Measurements from ENCODE around the gene WWOX.

Gene WWOX

DNA sequence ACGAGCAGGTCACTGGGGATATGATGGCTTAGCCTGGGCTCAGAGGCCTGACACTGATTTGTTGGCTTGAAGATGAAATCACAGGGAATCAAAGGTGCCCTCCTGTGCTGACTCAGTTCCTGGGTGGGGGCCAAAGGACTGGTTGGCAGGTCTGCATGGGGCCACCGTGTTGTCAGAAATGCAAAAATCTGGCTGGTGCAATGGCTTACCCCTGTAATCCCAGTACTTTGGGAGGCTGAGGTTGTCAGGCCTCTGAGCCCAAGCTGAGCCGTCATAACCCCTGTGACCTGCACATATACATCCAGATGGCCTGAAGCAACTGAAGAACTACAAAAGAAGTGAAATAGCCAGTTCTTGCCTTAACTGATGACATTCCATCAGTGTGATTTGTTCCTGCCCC lies 314.2 kb downstream of the WWOX start:
- no peak for DNase-seq

DNA sequence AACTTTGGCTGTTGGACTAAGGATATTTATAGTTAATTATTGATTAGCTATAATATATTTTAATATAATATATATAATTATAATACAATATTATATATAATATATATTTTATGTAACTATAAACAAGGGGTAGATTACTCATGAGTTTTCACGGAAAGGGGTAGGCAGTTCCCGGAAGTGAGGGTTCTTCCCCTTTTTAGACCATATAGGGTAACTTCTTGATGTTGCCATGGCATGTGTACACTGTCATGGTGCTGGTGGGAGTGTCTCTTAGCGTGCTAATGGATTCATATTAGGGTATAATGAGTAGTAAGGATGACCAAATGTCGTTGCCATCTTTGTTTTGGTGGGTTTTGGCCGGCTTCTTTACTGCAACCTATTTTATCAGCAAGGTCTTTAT lies 315.6 kb downstream of the WWOX start:
- no peak for DNase-seq

DNA sequence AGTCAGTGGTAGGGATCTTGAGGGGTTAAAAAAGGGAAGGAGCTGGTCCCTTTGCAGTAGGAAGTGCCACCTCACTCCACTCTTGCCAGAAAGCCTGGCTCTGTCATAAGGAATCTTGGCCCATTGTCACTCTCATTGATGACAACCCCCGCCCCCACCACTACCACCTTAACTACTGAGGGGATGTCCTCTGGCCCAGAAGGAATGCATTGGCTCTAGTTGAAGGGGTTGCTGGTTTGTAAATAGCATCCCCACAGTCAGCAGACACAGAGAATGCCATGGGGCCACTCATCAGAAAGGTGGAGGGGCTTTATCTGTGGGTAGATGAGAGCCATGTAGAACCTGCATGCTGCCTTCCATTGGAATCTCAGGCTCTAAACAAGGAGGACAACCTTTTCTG lies 316.2 kb downstream of the WWOX start:
- DNase-seq: no peak

DNA sequence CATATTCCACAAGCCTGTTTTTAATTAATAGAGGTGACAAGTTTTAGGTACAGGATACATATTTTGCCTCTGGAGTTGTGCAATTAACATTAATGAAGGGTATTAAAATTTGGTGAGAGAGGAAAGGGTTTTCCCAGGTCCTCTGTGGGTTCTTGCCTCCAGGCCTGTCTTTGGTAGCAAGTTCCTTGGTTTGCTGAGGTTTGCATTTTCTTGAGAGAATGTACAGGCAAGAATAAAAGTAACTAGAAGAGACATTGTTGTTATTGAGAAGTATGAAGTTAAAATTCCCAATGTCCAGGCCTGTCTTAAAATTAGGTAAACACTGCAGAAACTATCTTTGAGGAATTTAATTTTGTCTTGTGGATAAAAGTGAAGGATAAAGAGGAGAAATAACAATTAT lies 316.9 kb downstream of the WWOX start:
- no peak for DNase-seq

DNA sequence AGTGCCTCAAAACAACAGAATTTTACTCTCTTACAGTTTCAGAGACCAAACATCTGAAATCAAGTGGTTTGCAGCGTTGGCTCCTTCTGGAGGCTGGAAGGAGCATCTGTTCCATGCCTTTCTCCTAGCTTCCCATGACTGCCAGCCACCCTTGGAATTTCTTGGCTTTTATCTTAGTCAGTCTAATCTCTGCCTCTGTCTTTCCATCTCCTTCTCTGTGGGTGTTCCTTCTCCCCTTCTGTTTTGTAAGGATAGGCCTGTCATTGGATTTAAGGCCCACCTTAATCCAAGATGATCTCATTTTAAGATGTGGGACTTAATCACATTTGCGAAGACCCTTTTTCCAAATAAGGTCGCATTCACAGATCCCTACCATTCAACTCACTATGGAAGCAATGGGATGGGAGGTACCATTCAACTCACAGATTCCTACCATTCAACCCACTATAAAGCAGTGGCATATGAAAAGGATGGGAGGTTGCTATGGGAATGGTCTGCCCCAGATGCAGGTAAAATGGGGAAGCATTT lies 321.8 kb downstream of the WWOX start:
- no peak for DNase-seq

DNA sequence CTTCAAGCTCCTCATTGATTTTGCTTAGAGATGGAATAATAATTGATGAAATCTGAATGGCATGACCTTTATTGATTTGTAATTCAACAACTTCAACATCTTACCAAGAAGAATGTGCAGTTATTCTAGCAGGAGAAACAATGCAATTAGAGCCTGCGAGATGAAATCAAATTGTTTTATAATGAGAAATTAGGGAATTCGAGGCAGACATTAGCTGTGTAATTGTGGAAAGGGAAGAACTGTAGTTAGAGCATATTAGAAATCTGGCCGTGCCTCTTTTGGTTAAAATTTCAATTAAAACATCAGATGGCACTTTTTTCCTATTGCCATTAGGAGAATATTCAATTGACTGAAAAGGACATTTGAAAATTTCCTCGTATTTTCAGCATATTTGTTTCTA lies 325.8 kb downstream of the WWOX start:
- no peak for DNase-seq

DNA sequence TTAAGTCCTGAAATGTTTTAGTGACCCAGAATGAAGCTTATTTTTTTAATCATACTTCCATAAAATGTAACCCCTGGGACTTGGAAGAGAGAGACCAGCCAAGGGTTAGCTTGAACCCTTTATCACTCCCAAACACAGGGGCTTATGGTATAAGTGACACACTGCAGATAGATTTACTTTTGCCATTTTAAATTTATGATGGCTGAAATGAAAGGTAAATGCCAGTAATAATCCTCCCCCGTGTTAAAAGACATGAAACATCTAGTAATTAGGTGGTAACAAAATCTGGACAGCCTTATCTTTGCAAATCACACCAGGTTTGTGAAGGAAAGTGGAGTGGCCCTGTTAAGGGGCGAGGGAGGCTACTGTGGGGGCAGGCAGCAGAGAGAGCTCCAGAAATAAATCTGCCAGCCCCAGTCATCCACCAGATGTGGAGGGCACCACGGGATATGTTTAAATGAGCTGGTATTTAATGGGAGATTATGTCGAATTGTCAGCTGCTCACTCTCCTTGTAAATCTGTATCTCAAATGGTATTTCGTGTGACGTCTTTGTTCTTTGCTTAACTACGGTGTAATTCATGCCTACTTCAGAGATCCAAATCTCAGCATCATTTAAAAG lies 326.5 kb downstream of the WWOX start:
- no peak for DNase-seq

DNA sequence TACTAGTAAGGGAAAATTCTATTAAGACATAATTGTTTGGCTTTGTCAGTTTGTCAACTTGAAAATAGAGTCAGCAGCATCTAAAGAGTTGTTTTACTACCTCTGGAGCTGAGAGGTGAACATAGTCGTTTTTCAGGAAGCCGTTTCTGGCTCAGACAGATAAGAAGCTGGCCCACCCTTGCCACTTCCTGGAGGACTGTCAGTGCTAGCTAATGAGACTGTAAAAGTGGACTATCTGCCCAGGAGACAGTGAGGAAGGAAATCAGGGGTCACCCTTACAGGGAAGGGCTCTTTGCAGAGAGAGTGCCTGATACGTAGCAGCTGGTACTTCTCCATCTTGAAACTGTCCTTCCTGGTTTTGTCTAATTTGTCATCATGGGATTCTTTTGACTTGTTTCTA lies 328.7 kb downstream of the WWOX start:
- no peak for DNase-seq

DNA sequence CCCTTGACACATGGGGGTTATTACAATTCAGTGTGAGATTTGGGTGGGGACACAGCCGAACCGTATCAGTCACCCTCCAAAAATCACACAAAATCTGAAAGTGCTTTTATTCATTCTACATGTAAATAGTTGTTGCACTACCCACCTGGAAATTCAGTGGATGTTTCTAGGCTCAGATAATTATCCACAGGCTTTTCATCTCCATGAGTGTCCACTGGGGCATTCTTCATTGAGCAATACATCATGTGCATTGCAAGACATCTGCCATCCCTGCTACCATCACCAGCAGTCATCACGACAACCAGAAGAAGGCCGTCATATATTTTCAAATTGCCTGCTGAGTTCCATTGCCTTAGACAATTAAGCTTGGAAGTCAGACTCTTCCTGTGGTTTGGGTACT lies 330.8 kb downstream of the WWOX start:
- DNase-seq: no peak

DNA sequence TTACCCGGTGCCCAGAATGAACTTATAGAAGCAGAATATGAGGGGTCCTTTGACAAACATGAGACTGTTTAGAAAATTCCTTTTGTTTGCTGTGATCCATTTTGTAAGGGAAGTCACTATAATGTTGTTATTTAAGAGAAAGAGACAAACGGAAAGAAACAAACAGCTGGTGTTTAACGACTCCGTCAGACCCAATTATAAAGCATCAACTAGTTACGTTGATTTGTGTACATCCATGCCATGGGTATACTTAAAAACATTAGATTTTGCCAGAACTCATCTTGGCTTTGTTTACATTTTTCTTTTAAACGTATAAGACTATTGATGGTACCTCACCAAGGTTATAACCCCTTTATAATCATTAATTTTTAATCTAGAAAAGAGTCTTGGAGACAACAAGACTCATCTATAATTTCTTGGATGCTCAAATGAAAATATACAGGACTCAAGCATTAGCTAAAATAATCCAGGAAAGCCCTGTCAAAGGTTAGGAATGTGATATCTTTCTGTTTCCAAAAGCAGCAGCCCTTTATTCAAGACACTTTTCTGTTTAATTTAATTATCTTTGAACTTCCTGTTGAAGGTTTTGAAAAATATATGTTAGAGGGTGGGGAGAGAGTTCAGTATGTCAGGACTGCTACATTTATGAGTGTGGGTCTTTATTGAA lies 331.7 kb downstream of the WWOX start:
- DNase-seq: no peak

DNA sequence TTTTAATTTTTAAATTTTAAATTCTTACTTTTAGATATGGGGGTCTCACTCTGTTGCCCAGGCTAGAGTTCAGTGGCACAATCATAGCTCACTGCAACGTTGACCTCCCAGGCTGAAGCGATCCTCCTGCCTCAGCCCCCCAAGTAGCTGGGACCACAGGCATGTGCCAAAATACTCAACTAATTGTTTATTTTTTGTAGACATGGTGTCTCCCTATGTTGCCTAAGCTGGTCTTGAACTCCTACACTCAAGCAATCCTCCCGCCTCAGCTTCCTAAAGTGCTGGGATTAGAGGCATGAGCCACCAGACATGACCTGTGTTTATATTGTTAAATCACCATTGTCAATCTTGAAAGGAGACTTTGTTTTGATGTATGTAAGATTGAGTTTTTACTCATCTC lies 332.2 kb downstream of the WWOX start:
- DNase-seq: no peak

DNA sequence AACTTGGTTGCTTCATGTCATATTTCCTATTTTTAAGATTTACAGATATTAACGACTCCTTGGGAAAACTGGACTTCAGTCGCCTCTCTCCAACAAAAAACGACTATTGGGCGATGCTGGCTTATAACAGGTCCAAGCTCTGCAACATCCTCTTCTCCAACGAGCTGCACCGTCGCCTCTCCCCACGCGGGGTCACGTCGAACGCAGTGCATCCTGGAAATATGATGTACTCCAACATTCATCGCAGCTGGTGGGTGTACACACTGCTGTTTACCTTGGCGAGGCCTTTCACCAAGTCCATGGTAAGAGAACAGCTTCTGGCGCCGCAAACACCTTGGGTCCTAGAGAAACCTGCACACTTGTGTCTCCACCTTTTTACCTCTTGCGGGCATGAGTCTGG lies 333.0 kb downstream of the WWOX start:
- DNase-seq: no peak

DNA sequence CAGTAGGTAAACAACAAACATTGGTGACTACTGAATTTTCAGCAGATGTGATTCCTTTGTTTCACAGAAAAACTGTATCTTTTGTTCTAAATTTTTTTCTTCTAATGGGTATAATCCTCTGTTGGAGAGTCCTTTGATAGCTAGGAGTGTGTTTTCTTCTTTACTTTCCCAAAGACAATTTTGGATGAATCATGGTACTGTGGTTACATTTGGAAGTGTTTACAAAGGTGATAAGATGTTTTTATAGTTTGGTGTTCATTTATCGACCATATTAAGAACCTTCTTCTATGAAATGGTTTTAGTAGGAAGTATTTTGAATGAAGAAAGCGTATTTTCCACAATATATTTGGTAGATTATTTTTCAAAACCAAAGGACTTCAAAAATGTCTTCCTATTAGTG lies 333.7 kb downstream of the WWOX start:
- DNase-seq: no peak

DNA sequence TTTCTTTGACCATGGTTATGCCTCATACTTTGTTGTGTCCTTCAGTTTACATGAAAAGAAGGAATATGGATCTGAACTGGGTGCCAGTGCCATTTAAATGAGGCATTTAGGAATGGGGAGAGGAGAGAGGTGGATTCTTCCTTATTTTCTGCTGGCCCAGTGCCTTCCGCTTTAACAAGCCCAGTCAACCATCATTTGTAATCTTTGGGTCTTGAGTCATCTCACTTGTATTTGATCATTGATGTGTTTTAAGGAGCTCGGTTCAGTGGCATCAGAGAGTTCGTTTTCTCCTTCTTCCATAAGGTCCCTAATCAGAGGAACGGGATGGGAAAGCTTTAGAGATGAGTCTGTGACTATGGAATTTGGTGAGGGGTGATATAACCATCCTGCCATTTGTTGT lies 334.9 kb downstream of the WWOX start:
- no peak for DNase-seq

DNA sequence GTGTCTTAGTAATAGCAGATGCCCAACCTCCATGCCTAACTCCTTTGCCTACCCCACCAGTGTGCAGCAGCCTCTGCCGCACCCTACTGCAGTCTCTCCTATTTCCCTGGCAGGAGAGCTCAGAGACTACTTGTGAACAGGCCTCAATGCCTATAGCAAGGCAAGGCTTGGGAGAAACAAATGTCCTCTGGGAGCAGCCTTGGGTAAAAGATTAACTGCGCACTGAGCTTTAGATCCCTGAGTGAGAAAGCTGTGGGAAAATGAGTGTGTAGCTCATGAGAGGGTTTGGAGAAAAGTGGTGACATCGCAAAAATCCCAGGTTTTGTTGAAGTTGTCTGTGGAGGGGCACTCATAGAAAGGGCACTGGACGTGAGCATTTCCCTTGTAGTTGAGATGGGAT lies 335.8 kb downstream of the WWOX start:
- no peak for DNase-seq

DNA sequence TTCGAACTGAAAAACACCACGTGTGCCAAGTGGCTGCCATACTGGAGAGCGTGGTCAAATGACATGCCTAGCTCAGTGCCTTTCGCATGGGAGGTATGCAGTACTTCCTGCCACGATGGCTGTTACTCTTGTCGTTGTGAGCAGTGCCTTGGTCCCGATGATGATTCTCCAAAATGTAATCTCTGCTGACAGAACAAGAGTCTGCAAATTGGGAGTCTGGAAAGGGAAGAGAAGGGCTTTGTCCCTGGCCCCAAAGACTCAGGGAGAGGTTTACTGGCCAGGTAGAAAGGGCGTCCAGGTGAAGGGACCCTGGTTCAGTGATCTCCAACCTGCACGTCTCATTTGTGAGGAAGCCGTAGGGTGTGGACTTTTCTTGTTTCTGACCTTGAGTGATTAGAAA lies 336.6 kb downstream of the WWOX start:
- no peak for DNase-seq

DNA sequence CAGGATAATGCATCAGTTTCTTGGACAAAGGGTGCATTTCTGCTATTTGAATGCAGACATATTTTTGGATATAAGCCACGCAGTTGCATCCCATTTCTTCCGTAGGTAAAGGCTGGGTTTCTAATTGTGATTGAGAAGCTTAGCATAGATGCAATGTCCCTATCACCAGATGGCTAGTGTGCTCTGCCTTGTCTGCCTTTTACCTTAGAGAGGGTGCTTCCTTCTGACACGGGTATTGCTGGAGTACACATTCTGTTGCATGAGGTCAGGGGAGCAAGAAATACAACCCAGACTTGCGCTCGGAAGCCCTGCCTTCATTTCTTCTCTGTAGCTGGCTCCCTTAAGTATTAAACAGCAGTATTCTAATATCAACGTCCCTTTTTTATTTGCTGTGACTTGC lies 337.4 kb downstream of the WWOX start:
- no peak for DNase-seq

DNA sequence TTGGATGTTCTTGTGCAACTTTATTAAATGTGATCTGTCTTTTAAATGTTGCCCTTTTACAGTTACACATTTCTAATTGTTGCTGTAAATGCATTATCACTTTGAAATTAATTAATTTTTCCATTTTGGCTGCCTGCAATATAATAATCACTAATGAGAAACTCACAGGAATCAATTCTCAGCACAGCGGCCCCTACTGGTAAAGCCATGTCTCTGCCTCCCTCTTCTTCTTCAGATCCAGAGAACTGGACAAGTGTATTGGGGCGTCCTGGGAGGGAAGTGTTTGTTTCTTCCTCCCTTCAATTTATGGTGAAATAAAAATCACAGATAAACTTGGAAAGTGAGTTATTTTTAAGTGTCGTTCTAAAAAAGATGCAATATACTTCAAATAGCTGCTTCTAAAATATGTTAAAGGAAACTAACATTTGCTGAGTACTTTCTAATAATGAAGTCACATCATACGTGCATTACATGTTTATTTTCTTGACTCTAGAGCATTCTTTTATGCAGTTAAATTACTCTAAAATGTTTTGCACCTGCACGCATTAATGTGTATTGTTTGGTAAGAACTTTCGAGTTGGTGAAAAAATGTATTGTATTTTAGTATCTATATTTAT lies 338.0 kb downstream of the WWOX start:
- no peak for DNase-seq

DNA sequence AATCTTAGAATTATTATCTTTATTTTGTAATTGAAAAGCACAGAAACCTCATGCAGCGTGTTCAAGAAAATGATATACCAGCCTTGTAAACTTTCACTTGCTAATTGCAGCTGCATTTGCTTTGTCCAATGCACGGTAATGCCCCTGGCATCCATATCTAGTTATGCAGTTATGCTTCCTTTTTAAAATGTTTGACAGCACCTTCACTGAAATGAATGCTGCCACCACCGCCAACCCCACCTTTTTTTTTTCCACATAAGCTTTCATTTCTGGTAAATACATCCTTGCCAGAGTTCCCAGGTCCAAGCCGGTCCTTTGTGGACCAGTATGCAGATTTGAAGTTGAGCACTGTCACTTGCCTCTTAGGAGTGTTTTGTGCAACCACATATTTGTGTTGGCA lies 338.8 kb downstream of the WWOX start:
- no peak for DNase-seq

DNA sequence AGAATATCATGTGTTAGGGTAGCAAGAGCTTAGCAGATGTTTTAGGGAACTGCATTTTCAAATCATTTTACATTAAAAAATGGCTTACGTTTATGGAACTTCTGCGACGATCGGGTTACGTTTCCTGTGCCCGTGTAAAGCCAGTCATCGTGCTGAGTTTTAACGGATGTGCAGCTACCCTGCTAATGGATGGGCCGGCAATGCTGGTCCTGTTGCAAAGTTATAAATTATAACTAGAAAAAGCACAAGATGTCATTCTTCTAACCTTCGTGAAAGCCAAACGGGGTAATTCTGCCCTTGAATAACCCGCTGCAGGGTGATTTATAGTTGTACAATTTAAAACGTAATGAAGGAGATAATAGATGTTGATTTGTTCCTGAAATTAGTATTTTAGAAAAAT lies 339.2 kb downstream of the WWOX start:
- DNase-seq: no peak

DNA sequence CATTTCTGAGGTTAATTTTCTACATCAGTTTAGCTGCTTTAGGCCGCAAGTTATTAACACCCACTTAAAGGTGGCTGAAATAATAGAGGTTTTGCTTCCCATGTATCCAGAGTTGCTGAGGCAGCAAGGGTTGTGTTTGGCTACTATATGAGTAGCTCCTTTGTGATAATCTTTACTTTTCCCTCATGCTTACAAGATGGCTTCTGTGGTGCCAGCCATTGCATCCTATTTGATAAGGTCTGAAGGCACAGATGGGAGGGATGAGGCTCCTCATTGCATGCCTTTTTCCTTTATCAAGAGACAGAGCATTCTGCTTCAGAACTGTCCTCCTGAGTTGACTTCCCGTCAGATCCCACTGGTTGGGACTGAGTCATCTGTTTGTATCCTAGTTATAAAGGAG lies 340.2 kb downstream of the WWOX start:
- DNase-seq: no peak

DNA sequence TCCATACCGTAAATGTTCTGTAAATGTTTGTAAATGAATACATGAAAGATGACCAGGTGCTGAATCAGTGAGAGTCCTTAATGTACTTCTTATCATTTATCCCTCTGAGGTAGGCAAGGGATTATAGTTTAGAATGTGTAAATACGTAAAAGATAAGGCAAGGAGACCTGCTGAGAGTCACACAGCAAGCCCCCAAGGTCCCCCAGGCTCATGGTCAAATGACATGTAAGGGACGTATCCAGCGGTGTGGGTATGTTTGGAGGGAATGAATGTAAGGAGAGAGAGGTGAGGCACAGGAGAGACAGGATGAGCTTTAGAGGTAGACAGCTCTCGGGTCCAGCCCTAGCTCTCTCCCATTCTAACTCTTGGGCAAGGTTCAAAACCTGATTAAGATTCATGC lies 341.8 kb downstream of the WWOX start:
- no peak for DNase-seq

DNA sequence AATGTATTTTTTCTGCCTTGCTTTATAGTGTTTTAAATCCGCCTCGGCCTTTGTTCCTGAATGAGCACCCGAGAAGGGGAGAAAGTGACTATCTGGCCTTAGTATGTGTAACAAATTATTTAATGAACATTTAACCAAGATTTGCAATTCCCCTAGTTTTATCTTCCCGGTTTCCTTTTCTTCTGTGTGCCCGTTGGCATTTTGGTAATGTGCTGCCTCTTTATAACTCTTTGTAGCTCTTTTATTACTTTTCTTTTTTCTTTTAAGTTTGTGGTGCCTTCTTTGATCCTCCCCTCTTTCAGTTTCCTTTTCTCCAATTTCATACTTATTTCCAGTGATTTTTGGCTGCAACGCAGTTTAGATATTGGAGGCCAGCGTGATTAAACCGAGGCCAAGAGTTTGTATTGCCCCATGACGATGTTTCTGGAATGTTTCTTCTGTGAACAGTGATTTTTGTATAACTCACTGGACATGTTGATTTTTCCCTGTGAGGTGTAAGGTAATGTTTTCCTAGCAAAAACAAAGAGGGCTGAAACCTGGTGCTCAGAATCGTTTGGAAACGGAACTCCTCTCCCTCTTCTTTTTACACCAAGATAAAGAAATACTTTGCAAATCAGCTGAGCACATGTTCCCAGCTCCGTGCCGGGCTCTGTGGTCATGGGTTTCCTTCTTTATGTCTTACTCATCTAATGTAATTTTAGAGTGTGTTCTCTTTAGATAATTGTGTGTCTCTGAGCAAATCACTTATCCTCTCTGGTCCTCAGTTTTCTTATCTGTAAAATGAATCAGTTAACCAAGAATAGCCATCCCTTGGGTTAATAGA lies 344.3 kb downstream of the WWOX start:
- no peak for DNase-seq

DNA sequence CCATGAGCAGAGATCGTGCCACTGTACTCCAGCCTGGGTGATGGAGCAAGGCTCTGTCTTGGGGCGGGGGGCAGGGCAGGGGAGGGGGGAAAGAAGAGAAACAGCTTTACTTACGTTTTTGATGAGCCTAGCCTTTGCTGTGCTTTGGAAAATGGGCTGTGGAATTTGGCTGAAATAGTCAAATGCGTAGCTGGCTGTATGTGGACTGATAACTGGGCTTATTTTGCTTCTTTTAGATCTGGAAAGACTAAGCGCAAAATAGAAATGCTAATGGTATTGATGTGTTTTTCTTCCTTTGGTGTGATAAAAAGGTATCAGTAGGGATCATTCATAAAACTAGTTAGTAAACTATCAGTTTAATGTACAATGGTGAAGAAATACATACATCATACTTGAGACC lies 346.4 kb downstream of the WWOX start:
- no peak for DNase-seq
